Activated naive CD8-positive, alpha-beta T cell treated with anti-CD3 and anti-CD28 coated beads for 36 hours (primary cell): ENCODE data around the gene AFF2. TPM values are rescaled to one million over a fixed set of nuclear protein-coding genes. Genes with fewer than 3 reads are reported as not detected.

Source experiments
- DNase-seq: peaks from one replicate; pipeline ENCODE4 v3.0.0; 2021
- H3K27ac Mint-ChIP-seq: one replicate; pipeline ENCODE4 v1.8.0; 2022; ENCODE audit warnings: mild to moderate bottlenecking, moderate library complexity, mixed read lengths
- H3K27me3 Mint-ChIP-seq: one replicate; pipeline ENCODE4 v1.8.0; 2022; ENCODE audit warnings: mild to moderate bottlenecking, mixed read lengths
- H3K36me3 Mint-ChIP-seq: one replicate; pipeline ENCODE4 v1.8.0; 2021; ENCODE audit warnings: mild to moderate bottlenecking, mixed read lengths
- H3K4me1 Mint-ChIP-seq: one replicate; pipeline ENCODE4 v1.8.0; 2021; ENCODE audit warnings: mixed read lengths
- H3K4me3 Mint-ChIP-seq: one replicate; pipeline ENCODE4 v1.8.0; 2022; ENCODE audit warnings: mild to moderate bottlenecking, moderate library complexity, mixed read lengths
- H3K9me3 Mint-ChIP-seq: one replicate; pipeline ENCODE4 v1.8.0; 2022; ENCODE audit warnings: mixed read lengths
- total RNA-seq, 2 experiments: library from RNA; stranded (reverse); gene quantifications; one replicate each; pipeline ENCODE4 v1.2.3, GENCODE V29; 2021

Gene AFF2
- total RNA-seq, 2 experiments from 2014 or later: 1.4 to 1.7 TPM

GRCh38 chrX:148517176-148517575, 16.8 kb downstream of the AFF2 start:
- Mint-ChIP-seq H3K4me1 (no peaks in the 10 kb centered on the region), H3K27ac (no peak overlapping the region), H3K9me3 (no peaks in the 10 kb centered on the region), H3K27me3 (no peaks in the 10 kb centered on the region), H3K36me3 (no peaks in the 10 kb centered on the region), H3K4me3 (no peak overlapping the region)
- no peak for DNase-seq

- no peak for DNase-seq
- Mint-ChIP-seq H3K27me3 (no peaks in the 10 kb centered on the region), H3K27ac (no peak overlapping the region), H3K4me1 (no peaks in the 10 kb centered on the region), H3K9me3 (no peaks in the 10 kb centered on the region), H3K4me3 (no peak overlapping the region), H3K36me3 (no peaks in the 10 kb centered on the region)
These were observed 21.6 kb downstream of the AFF2 start for GRCh38 chrX:148522006-148522405.

GRCh38 chrX:148523303-148524080, 23.1 kb downstream of the AFF2 start:
- Mint-ChIP-seq H3K4me3 (no peak overlapping the region), H3K4me1 (no peaks in the 10 kb centered on the region), H3K9me3 (no peaks in the 10 kb centered on the region), H3K27me3 (no peaks in the 10 kb centered on the region), H3K27ac (no peak overlapping the region), H3K36me3 (no peaks in the 10 kb centered on the region)
- no peak for DNase-seq

- DNase-seq: no peak
- Mint-ChIP-seq H3K4me3 (no peak overlapping the region), H3K27me3 (no peaks in the 10 kb centered on the region), H3K4me1 (no peaks in the 10 kb centered on the region), H3K27ac (no peak overlapping the region), H3K36me3 (no peaks in the 10 kb centered on the region), H3K9me3 (no peaks in the 10 kb centered on the region)
These were observed 30.2 kb downstream of the AFF2 start for GRCh38 chrX:148530464-148531077.

- Mint-ChIP-seq H3K27me3 (no peaks in the 10 kb centered on the region), H3K4me3 (no peak overlapping the region), H3K27ac (no peak overlapping the region), H3K4me1 (no peaks in the 10 kb centered on the region), H3K9me3 (no peaks in the 10 kb centered on the region), H3K36me3 (no peaks in the 10 kb centered on the region)
- no peak for DNase-seq
These were observed 33.9 kb downstream of the AFF2 start for GRCh38 chrX:148534291-148534690.

- Mint-ChIP-seq H3K27me3 (no peaks in the 10 kb centered on the region), H3K9me3 (no peaks in the 10 kb centered on the region), H3K36me3 (no peaks in the 10 kb centered on the region), H3K4me1 (no peaks in the 10 kb centered on the region), H3K4me3 (no peak overlapping the region), H3K27ac (no peak overlapping the region)
- no peak for DNase-seq
These were observed 35.2 kb downstream of the AFF2 start for GRCh38 chrX:148535639-148536038.

GRCh38 chrX:148536961-148537360, 36.5 kb downstream of the AFF2 start:
- H3K27me3 Mint-ChIP-seq: no peaks in the 10 kb centered on the region
- no peaks in the 10 kb centered on the region for H3K4me1 Mint-ChIP-seq
- no peak for DNase-seq
- H3K9me3 Mint-ChIP-seq: no peaks in the 10 kb centered on the region
- no peak overlapping the region for H3K4me3 Mint-ChIP-seq
- no peak overlapping the region for H3K27ac Mint-ChIP-seq
- no peaks in the 10 kb centered on the region for H3K36me3 Mint-ChIP-seq

GRCh38 chrX:148537556-148538182, 37.3 kb downstream of the AFF2 start:
- no peaks in the 10 kb centered on the region for H3K9me3 Mint-ChIP-seq
- no peak overlapping the region for H3K27ac Mint-ChIP-seq
- no peaks in the 10 kb centered on the region for H3K4me1 Mint-ChIP-seq
- H3K27me3 Mint-ChIP-seq: no peaks in the 10 kb centered on the region
- DNase-seq: no peak
- H3K36me3 Mint-ChIP-seq: no peaks in the 10 kb centered on the region
- H3K4me3 Mint-ChIP-seq: no peak overlapping the region

- no peak for DNase-seq
- H3K4me1 Mint-ChIP-seq: no peaks in the 10 kb centered on the region
- H3K4me3 Mint-ChIP-seq: no peak overlapping the region
- no peaks in the 10 kb centered on the region for H3K27me3 Mint-ChIP-seq
- H3K9me3 Mint-ChIP-seq: no peaks in the 10 kb centered on the region
- H3K36me3 Mint-ChIP-seq: no peaks in the 10 kb centered on the region
- H3K27ac Mint-ChIP-seq: no peak overlapping the region
These were observed 38.2 kb downstream of the AFF2 start for GRCh38 chrX:148538582-148538981.

GRCh38 chrX:148540114-148540513, 39.7 kb downstream of the AFF2 start:
- Mint-ChIP-seq H3K9me3 (no peaks in the 10 kb centered on the region), H3K4me1 (no peaks in the 10 kb centered on the region), H3K27me3 (no peaks in the 10 kb centered on the region), H3K4me3 (no peak overlapping the region), H3K27ac (no peak overlapping the region), H3K36me3 (no peaks in the 10 kb centered on the region)
- DNase-seq: no peak

- no peak overlapping the region for H3K4me3 Mint-ChIP-seq
These were observed 40.5 kb downstream of the AFF2 start for GRCh38 chrX:148540671-148541583.

GRCh38 chrX:148541584-148541940, 41.1 kb downstream of the AFF2 start:
- DNase-seq: no peak
- Mint-ChIP-seq H3K36me3 (no peaks in the 10 kb centered on the region), H3K4me1 (no peaks in the 10 kb centered on the region), H3K9me3 (no peaks in the 10 kb centered on the region), H3K27me3 (no peaks in the 10 kb centered on the region), H3K4me3 (no peak overlapping the region), H3K27ac (no peak overlapping the region)

More at GRCh38 chrX:148540671-148541583, 40.5 kb downstream of the AFF2 start:
- DNase-seq: no peak
- Mint-ChIP-seq H3K36me3 (no peaks in the 10 kb centered on the region), H3K27me3 (no peaks in the 10 kb centered on the region), H3K4me1 (no peaks in the 10 kb centered on the region), H3K27ac (no peak overlapping the region), H3K9me3 (no peaks in the 10 kb centered on the region)

- H3K27me3 Mint-ChIP-seq: no peaks in the 10 kb centered on the region
- H3K9me3 Mint-ChIP-seq: no peaks in the 10 kb centered on the region
- no peak overlapping the region for H3K27ac Mint-ChIP-seq
- no peaks in the 10 kb centered on the region for H3K36me3 Mint-ChIP-seq
- no peak for DNase-seq
- no peak overlapping the region for H3K4me3 Mint-ChIP-seq
- H3K4me1 Mint-ChIP-seq: no peaks in the 10 kb centered on the region
These were observed 42.3 kb downstream of the AFF2 start for GRCh38 chrX:148542481-148543255.

GRCh38 chrX:148552775-148553174, 52.4 kb downstream of the AFF2 start:
- no peak overlapping the region for H3K4me3 Mint-ChIP-seq
- H3K27me3 Mint-ChIP-seq: no peaks in the 10 kb centered on the region
- H3K4me1 Mint-ChIP-seq: peaks cover 6% of the 10 kb centered on the region
- H3K27ac Mint-ChIP-seq: no peak overlapping the region
- no peak for DNase-seq
- no peaks in the 10 kb centered on the region for H3K9me3 Mint-ChIP-seq
- no peaks in the 10 kb centered on the region for H3K36me3 Mint-ChIP-seq
